Endodermal cell (in vitro differentiated cells): ENCODE measurements around the gene HIP1. TPM values are rescaled to one million over a fixed set of nuclear protein-coding genes. Genes with fewer than 3 reads are reported as not detected.

Experiments
- DNase-seq: peaks from one replicate; pipeline ENCODE4 v3.0.0-alpha.2; 2017
- H3K27ac ChIP-seq: 2 replicates; pipeline ENCODE4 v1.5.1; 2013; ENCODE audit warnings: mild to moderate bottlenecking, low read depth, low read length, moderate library complexity
- H3K27me3 ChIP-seq: 2 replicates; pipeline ENCODE4 v1.6.1; 2013; ENCODE audit warnings: mild to moderate bottlenecking, low read length, moderate library complexity; ENCODE audit not compliant: insufficient read depth, control insufficient read depth, poor library complexity, severe bottlenecking
- H3K36me3 ChIP-seq: 2 replicates; pipeline ENCODE4 v1.7.0; 2013; ENCODE audit warnings: mild to moderate bottlenecking, low read length, moderate library complexity; ENCODE audit not compliant: control insufficient read depth, insufficient read depth
- H3K4me1 ChIP-seq: one replicate; pipeline ENCODE4 v1.7.0; 2013; ENCODE audit warnings: low read length; ENCODE audit not compliant: control insufficient read depth, insufficient read depth
- H3K4me3 ChIP-seq: 2 replicates; pipeline ENCODE4 v1.5.1; 2013; ENCODE audit warnings: mild to moderate bottlenecking, low read length, moderate library complexity
- H3K9ac ChIP-seq: 2 replicates; pipeline ENCODE4 v1.6.1; 2013; ENCODE audit warnings: mild to moderate bottlenecking, low read length, moderate library complexity; ENCODE audit not compliant: poor library complexity, severe bottlenecking; ENCODE audit errors: extremely low read depth
- H3K9me3 ChIP-seq: 2 replicates; pipeline ENCODE4 v1.6.1; 2013; ENCODE audit warnings: mild to moderate bottlenecking, low read length, moderate library complexity; ENCODE audit not compliant: control insufficient read depth
- H3K27ac Mint-ChIP-seq: 2 replicates; pipeline ENCODE4 v1.8.0; 2020; ENCODE audit warnings: mixed read lengths
- H3K27me3 Mint-ChIP-seq: 2 replicates; pipeline ENCODE4 v1.8.0; 2021; ENCODE audit warnings: mild to moderate bottlenecking, mixed read lengths; ENCODE audit not compliant: insufficient read depth
- H3K36me3 Mint-ChIP-seq: 2 replicates; pipeline ENCODE4 v1.8.0; 2020; ENCODE audit warnings: low read depth, mixed read lengths
- H3K4me1 Mint-ChIP-seq: 2 replicates; pipeline ENCODE4 v1.8.0; 2020; ENCODE audit warnings: mixed read lengths
- H3K4me3 Mint-ChIP-seq: 2 replicates; pipeline ENCODE4 v1.8.0; 2020; ENCODE audit warnings: mild to moderate bottlenecking, moderate library complexity, mixed read lengths
- H3K9me3 Mint-ChIP-seq: 2 replicates; pipeline ENCODE4 v1.8.0; 2020; ENCODE audit warnings: mild to moderate bottlenecking, mixed read lengths
- WGBS, 2 experiments: methylation state at CpG; one replicate each; pipeline versions ENCODE4 v1.1.5 to v1.1.7; 2013; ENCODE audit warnings: missing lambda C conversion rate in 2 of 2, mixed read lengths in 1 of 2; ENCODE audit not compliant: insufficient coverage in 1 of 2, insufficient read length in 1 of 2; 5-methylcytosine and 5-hydroxymethylcytosine counted together
- total RNA-seq, 2 donors: library from RNA; stranded (reverse); fragmentation: NEBNext Ultra II Directional in 1 of 2; extraction: Animal tissue kit (Norgen Biotek cat#: 25700) in 1 of 2; gene quantifications; 2 replicates in 1 of 2; 3 replicates in 1 of 2; pipeline ENCODE4 v1.2.1, GENCODE V29; 2021
- TF ChIP-seq, protein P1 (sequence below): fragments of 200-600 bp; sonication (generic); conservative IDR thresholded peaks from 2 replicates; pipeline ENCODE4 v1.5.0; 2021; ENCODE audit warnings: antibody characterized with exemption, mild to moderate bottlenecking

Gene HIP1
- total RNA-seq, 2 donors from 2014 or later = 64.7 to 70.0 TPM

DNA sequence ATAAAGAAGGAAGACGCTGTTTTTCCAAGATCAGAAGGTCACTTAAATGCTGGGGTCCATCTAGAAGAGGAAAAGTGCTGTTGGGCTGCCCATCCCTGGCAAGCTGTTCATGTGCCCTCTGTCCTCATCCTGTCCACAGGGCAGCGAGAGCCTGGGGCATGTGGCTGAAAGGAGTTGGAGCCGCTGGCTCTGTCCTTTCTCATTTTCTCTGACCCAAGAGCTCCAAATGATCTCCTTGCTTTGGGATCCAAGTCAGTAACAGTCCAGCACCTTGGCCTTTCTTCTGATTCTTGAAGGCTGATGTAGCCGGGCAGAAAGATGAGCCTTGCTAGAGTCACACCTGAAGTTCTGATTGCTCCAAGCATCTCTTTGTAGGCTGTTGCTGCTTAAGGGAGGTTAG is 202.2 kb downstream of the HIP1 start:
- peaks cover 61% of the 10 kb centered on the region for H3K36me3 Mint-ChIP-seq
- no peaks in the 10 kb centered on the region for H3K9me3 Mint-ChIP-seq
- Histone ChIP-seq H3K4me1 (no peaks in the 10 kb centered on the region), H3K27ac (no peak overlapping the region), H3K36me3 (peaks cover 55% of the 10 kb centered on the region), H3K4me3 (no peak overlapping the region), H3K9ac (no peak overlapping the region), H3K9me3 (no peaks in the 10 kb centered on the region), H3K27me3 (no peaks in the 10 kb centered on the region)
- peaks cover 10% of the 10 kb centered on the region for H3K4me1 Mint-ChIP-seq
- 95 to 100% methylated on average over 3 to 4 of the region's 4 CpGs for WGBS, 2 experiments
- TF ChIP-seq, protein P1, sequence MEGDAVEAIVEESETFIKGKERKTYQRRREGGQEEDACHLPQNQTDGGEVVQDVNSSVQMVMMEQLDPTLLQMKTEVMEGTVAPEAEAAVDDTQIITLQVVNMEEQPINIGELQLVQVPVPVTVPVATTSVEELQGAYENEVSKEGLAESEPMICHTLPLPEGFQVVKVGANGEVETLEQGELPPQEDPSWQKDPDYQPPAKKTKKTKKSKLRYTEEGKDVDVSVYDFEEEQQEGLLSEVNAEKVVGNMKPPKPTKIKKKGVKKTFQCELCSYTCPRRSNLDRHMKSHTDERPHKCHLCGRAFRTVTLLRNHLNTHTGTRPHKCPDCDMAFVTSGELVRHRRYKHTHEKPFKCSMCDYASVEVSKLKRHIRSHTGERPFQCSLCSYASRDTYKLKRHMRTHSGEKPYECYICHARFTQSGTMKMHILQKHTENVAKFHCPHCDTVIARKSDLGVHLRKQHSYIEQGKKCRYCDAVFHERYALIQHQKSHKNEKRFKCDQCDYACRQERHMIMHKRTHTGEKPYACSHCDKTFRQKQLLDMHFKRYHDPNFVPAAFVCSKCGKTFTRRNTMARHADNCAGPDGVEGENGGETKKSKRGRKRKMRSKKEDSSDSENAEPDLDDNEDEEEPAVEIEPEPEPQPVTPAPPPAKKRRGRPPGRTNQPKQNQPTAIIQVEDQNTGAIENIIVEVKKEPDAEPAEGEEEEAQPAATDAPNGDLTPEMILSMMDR = no peak
- no peaks in the 10 kb centered on the region for H3K27me3 Mint-ChIP-seq
- H3K27ac Mint-ChIP-seq = no peak overlapping the region
- no peak overlapping the region for H3K4me3 Mint-ChIP-seq
- DNase-seq = no peak

DNA sequence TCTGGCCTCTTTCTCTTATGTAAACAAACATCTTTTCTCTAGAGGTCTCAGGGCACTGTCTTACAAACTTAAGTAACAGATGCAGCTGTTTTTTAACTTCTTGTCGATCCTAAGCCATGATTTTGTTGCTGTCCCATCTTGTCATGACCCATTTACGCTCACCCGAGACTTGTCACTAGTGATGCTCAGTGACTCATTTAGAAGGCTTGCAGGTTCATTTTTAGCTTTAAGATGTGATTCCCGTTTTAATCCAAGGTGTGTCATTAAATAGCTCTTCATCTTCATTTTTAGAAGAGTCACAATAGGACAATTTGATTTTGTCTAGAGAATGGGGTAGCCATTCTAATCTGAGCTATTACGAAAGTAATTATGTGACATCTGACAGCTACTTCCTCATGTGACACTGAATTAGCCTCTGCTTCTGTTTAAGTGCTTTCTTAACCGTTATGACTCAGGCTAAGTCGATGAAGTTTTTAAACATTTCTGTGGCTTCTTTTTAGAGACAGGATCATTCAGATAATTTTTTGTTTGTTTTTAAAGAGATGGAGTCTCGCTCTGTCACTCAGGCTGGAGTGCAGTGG is 203.9 kb downstream of the HIP1 start:
- peaks cover 51% of the 10 kb centered on the region for H3K36me3 Mint-ChIP-seq
- Histone ChIP-seq H3K27ac (no peak overlapping the region), H3K4me3 (no peak overlapping the region), H3K36me3 (peaks cover 42% of the 10 kb centered on the region), H3K9me3 (no peaks in the 10 kb centered on the region), H3K27me3 (no peaks in the 10 kb centered on the region), H3K9ac (no peak overlapping the region), H3K4me1 (no peaks in the 10 kb centered on the region)
- 86 to 92% methylated on average over 8 of the region's 8 CpGs for WGBS, 2 experiments
- H3K4me3 Mint-ChIP-seq = no peak overlapping the region
- no peak for DNase-seq
- H3K27ac Mint-ChIP-seq = no peak overlapping the region
- TF ChIP-seq, protein P1 = no peak
- H3K27me3 Mint-ChIP-seq = no peaks in the 10 kb centered on the region
- H3K4me1 Mint-ChIP-seq = peaks cover 12% of the 10 kb centered on the region
- no peaks in the 10 kb centered on the region for H3K9me3 Mint-ChIP-seq

DNA sequence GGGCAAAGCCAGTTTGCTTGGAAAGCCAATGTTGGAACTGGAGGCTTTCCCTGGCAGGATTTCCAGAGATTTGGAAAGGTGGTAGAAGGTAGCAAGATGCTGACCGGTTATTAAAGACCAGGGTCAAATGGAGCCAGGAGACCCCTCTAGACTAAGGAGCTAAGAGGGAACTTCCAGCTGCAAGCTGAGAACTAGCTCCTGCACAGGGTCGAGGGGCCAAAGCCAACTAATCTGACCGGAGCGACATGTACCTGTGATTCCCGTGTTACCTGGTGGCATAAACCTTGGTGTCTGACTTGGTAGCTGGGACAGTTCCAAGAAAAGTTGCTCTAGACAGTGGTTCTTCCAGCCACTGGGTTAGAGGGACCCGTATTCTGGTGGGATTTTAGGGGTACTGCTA is 204.8 kb downstream of the HIP1 start:
- H3K4me3 Mint-ChIP-seq = no peak overlapping the region
- H3K4me1 Mint-ChIP-seq = peaks cover 12% of the 10 kb centered on the region
- Histone ChIP-seq H3K36me3 (peaks cover 35% of the 10 kb centered on the region), H3K27ac (no peak overlapping the region), H3K4me1 (no peaks in the 10 kb centered on the region), H3K27me3 (no peaks in the 10 kb centered on the region), H3K4me3 (no peak overlapping the region), H3K9ac (no peak overlapping the region), H3K9me3 (no peaks in the 10 kb centered on the region)
- no peak overlapping the region for H3K27ac Mint-ChIP-seq
- H3K36me3 Mint-ChIP-seq = peaks cover 43% of the 10 kb centered on the region
- no peaks in the 10 kb centered on the region for H3K9me3 Mint-ChIP-seq
- 95 to 98% methylated on average over 6 of the region's 6 CpGs for WGBS, 2 experiments
- no peak for DNase-seq
- no peaks in the 10 kb centered on the region for H3K27me3 Mint-ChIP-seq
- TF ChIP-seq, protein P1 = no peak
